WTC11 (cell line): ENCODE measurements around the gene NHERF2. TPM values are rescaled to one million over a fixed set of nuclear protein-coding genes. Genes with fewer than 3 reads are reported as not detected.

Source experiments
- ATAC-seq: fragments of 200-7000 bp; cut with Tn5 transposase; 2 replicates; pipeline ENCODE4 v1.10.0; 2021; ENCODE audit warnings: mild to moderate bottlenecking, moderate library complexity
- CTCF ChIA-PET: fragments of 300-600 bp; sonication (Branson Sonifier 250); formaldehyde crosslinking; loops from one replicate; lab custom pipeline; 2021; ENCODE audit warnings: antibody characterized with exemption; lab: Charles Lee
- POLR2A ChIA-PET: fragments of 350-600 bp; sonication (Branson Sonifier 250); formaldehyde crosslinking; loops from one replicate; lab custom pipeline; 2021; ENCODE audit warnings: antibody characterized with exemption; lab: Charles Lee
- DNase-seq: peaks from one replicate; pipeline ENCODE4 v3.0.0; 2021; ENCODE audit warnings: low spot score
- H3K27ac Mint-ChIP-seq: 2 replicates; pipeline ENCODE4 v1.8.0; 2021; ENCODE audit warnings: mixed read lengths
- H3K27me3 Mint-ChIP-seq: 2 replicates; pipeline ENCODE4 v1.8.0; 2021; ENCODE audit warnings: low read depth, mild to moderate bottlenecking, moderate library complexity, mixed read lengths
- H3K36me3 Mint-ChIP-seq: 2 replicates; pipeline ENCODE4 v1.8.0; 2021; ENCODE audit warnings: mixed read lengths
- H3K4me1 Mint-ChIP-seq: 2 replicates; pipeline ENCODE4 v1.8.0; 2022; ENCODE audit warnings: mixed read lengths
- H3K4me3 Mint-ChIP-seq: 2 replicates; pipeline ENCODE4 v1.8.0; 2021; ENCODE audit warnings: mild to moderate bottlenecking, moderate library complexity, mixed read lengths
- H3K9me3 Mint-ChIP-seq: 2 replicates; pipeline ENCODE4 v1.8.0; 2021; ENCODE audit warnings: mixed read lengths
- FOXK1 ChIP-seq: sonication (generic); formaldehyde crosslinking; IDR thresholded peaks from 2 replicates; pipeline ENCODE4 v1.8.0; 2022; ENCODE audit warnings: mild to moderate bottlenecking, moderate library complexity, missing genetic modification reagents
- GRHL2 ChIP-seq: fragments of 250-450 bp; sonication (Bioruptor Pico); IDR thresholded peaks from 2 replicates; pipeline ENCODE4 v1.8.0; 2022; ENCODE audit warnings: mild to moderate bottlenecking, moderate library complexity; ENCODE audit not compliant: insufficient replicate concordance, severe bottlenecking
- OVOL2 ChIP-seq: fragments of 250-450 bp; sonication (Bioruptor Pico); IDR thresholded peaks from 2 replicates; pipeline ENCODE4 v1.9.0; 2021; ENCODE audit warnings: mild to moderate bottlenecking, borderline replicate concordance
- TEAD1 ChIP-seq: sonication (generic); formaldehyde crosslinking; IDR thresholded peaks from 2 replicates; pipeline ENCODE4 v1.8.0; 2022; ENCODE audit warnings: mild to moderate bottlenecking, missing genetic modification reagents
- ZNF121 ChIP-seq: sonication (generic); formaldehyde crosslinking; IDR thresholded peaks from 2 replicates; pipeline ENCODE4 v1.8.0; 2023; ENCODE audit warnings: missing genetic modification reagents
- ZNF138 ChIP-seq: sonication (generic); formaldehyde crosslinking; conservative IDR thresholded peaks from 2 replicates; pipeline ENCODE4 v1.8.1; 2022; ENCODE audit warnings: mild to moderate bottlenecking, moderate library complexity, missing genetic modification reagents
- ZNF232 ChIP-seq: sonication (generic); formaldehyde crosslinking; IDR thresholded peaks from 2 replicates; pipeline ENCODE4 v1.8.0; 2022; ENCODE audit warnings: mild to moderate bottlenecking, missing genetic modification reagents
- ZNF263 ChIP-seq: sonication (generic); formaldehyde crosslinking; IDR thresholded peaks from 2 replicates; pipeline ENCODE4 v1.8.1; 2022; ENCODE audit warnings: low read depth, mild to moderate bottlenecking, moderate library complexity, missing genetic modification reagents
- total RNA-seq: library from RNA; stranded (reverse); gene quantifications from 3 replicates; pipeline ENCODE4 v1.2.3, GENCODE V29; 2021
- TF ChIP-seq, protein P1 (sequence below): sonication (generic); formaldehyde crosslinking; IDR thresholded peaks from 2 replicates; pipeline ENCODE4 v1.8.0; 2023; ENCODE audit warnings: missing genetic modification reagents, mild to moderate bottlenecking, borderline replicate concordance
- TF ChIP-seq, protein P2 (sequence below): fragments of 250-450 bp; sonication (Bioruptor Pico); IDR thresholded peaks from 2 replicates; pipeline ENCODE4 v1.9.0; 2021; ENCODE audit warnings: mild to moderate bottlenecking

NHERF2 gene
- total RNA-seq, 1 experiment from 2014 or later = 31.1 TPM

DNA sequence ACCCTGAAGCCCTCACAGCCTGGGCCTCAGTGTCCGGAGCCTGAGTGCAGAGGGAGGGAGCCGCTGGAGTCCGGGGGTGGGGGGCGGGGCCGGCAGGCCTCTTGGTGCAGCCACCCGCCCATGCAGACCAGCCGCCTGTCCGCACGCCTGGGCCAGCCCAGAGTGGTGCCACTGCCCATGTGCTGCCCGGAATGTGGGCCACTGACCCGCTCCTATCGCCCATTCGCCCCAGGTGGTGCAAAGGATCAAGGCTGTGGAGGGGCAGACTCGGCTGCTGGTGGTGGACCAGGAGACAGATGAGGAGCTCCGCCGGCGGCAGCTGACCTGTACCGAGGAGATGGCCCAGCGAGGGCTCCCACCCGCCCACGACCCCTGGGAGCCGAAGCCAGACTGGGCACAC, 2.6 kb downstream of the NHERF2 start:
- DNase-seq (no peak), ATAC-seq (no peak)
- ChIA-PET POLR2A (no interaction called here), CTCF (interaction anchor here (0.8 to 2.7 kb wide), 3 partner anchors 13 to 25 kb away, joined by 3 to 12 read pairs (median 3); partner anchors contain the start of genes NTHL1 and TSC2)
- Mint-ChIP-seq H3K36me3 (no peaks in the 10 kb centered on the region), H3K9me3 (no peaks in the 10 kb centered on the region), H3K4me3 (no peak overlapping the region), H3K4me1 (peaks cover 4% of the 10 kb centered on the region; the same call in 1 of the 2 replicates), H3K27ac (no peak overlapping the region), H3K27me3 (peaks cover 26% of the 10 kb centered on the region)
- 0 out of 2 replicates have a peak, but pooled peaks have one; percentile 19 for TF ChIP-seq ZNF263
- TF ChIP-seq OVOL2 (CRISPR knock-in tag) = no peak
- no peak for TF ChIP-seq GRHL2 (CRISPR knock-in tag)
- no peak for TF ChIP-seq ZNF138
- TF ChIP-seq, all 79 proteins: peak for 1

DNA sequence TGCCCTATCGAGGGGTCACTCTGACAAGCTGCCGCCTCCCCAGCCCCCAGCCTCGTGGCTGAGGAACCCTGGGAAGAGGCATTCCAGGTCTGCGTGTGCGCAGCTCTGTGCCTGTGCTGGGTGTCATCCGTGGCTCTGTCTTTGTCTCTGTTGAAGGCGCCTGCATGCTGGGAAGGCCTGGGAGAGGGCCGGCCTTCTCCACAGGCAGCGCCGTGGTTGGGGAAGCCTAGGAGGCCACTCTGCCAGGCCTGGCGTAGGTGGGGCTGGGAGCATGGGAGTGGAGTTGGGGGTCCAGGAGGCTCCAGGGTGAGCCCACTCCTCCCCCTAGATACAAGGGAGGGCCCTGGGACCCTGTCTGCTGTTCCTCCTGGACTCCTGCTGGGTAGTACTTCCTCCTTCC, 3.3 kb downstream of the NHERF2 start:
- H3K27ac Mint-ChIP-seq = no peak overlapping the region
- H3K9me3 Mint-ChIP-seq = no peaks in the 10 kb centered on the region
- 0 out of 2 replicates have a peak, but pooled peaks have one; percentile 15 for TF ChIP-seq ZNF121
- TF ChIP-seq TEAD1 (CRISPR knock-in tag) = no peak
- TF ChIP-seq, all 79 proteins: peak for 1
- ChIA-PET POLR2A (no interaction called here), CTCF (interaction anchor here (0.8 to 2.7 kb wide), 4 partner anchors 12 to 26 kb away, joined by 3 to 12 read pairs (median 3); partner anchors contain the start of genes NTHL1 and TSC2)
- Mint-ChIP-seq H3K27me3 (peaks cover 22% of the 10 kb centered on the region), H3K36me3 (no peaks in the 10 kb centered on the region), H3K4me3 (no peak overlapping the region), H3K4me1 (0 out of 2 replicates have a peak, but pooled peaks cover 4% of the 10 kb centered on the region)
- DNase-seq (no peak), ATAC-seq (no peak)

DNA sequence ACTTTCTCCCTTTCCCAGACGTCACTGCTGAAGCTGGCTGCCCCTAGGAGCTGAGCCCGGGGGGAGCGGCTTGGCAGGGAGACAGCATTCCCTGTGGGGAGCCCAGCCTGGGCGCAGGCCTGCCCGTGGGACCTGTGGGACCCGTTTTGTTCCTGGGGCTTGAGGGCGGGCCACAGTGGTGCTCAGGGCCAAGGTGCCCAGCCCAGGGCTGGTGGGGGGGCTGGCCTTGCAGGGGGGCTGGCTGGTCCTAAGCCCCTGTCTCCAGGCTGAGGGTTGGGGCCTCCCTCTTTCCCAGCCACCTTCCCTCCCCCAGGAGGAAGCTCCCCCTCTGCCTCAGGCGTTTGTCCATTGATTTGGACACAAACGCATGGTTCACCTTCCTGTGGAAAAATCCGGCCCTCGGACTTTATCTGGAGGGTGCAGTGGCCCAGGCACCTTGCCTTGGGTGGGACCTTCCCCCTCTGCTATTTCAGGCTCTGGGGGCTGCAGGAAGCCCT, 4.4 kb downstream of the NHERF2 start:
- ChIA-PET CTCF (interaction anchor here (2.4 to 2.7 kb wide), 2 partner anchors 27 to 110 kb away, joined by 7 to 12 read pairs; no protein-coding TSS in a partner anchor), POLR2A (no interaction called here)
- H3K36me3 Mint-ChIP-seq = no peaks in the 10 kb centered on the region
- H3K4me1 Mint-ChIP-seq = 0 out of 2 replicates have a peak, but pooled peaks cover 4% of the 10 kb centered on the region
- no peak for ATAC-seq
- H3K4me3 Mint-ChIP-seq = no peak overlapping the region
- H3K27ac Mint-ChIP-seq = no peak overlapping the region
- H3K9me3 Mint-ChIP-seq = no peaks in the 10 kb centered on the region
- no peak for TF ChIP-seq ZNF232 (CRISPR knock-in tag)
- TF ChIP-seq, protein P1, sequence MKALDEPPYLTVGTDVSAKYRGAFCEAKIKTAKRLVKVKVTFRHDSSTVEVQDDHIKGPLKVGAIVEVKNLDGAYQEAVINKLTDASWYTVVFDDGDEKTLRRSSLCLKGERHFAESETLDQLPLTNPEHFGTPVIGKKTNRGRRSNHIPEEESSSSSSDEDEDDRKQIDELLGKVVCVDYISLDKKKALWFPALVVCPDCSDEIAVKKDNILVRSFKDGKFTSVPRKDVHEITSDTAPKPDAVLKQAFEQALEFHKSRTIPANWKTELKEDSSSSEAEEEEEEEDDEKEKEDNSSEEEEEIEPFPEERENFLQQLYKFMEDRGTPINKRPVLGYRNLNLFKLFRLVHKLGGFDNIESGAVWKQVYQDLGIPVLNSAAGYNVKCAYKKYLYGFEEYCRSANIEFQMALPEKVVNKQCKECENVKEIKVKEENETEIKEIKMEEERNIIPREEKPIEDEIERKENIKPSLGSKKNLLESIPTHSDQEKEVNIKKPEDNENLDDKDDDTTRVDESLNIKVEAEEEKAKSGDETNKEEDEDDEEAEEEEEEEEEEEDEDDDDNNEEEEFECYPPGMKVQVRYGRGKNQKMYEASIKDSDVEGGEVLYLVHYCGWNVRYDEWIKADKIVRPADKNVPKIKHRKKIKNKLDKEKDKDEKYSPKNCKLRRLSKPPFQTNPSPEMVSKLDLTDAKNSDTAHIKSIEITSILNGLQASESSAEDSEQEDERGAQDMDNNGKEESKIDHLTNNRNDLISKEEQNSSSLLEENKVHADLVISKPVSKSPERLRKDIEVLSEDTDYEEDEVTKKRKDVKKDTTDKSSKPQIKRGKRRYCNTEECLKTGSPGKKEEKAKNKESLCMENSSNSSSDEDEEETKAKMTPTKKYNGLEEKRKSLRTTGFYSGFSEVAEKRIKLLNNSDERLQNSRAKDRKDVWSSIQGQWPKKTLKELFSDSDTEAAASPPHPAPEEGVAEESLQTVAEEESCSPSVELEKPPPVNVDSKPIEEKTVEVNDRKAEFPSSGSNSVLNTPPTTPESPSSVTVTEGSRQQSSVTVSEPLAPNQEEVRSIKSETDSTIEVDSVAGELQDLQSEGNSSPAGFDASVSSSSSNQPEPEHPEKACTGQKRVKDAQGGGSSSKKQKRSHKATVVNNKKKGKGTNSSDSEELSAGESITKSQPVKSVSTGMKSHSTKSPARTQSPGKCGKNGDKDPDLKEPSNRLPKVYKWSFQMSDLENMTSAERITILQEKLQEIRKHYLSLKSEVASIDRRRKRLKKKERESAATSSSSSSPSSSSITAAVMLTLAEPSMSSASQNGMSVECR = no peak
- TF ChIP-seq, protein P2, sequence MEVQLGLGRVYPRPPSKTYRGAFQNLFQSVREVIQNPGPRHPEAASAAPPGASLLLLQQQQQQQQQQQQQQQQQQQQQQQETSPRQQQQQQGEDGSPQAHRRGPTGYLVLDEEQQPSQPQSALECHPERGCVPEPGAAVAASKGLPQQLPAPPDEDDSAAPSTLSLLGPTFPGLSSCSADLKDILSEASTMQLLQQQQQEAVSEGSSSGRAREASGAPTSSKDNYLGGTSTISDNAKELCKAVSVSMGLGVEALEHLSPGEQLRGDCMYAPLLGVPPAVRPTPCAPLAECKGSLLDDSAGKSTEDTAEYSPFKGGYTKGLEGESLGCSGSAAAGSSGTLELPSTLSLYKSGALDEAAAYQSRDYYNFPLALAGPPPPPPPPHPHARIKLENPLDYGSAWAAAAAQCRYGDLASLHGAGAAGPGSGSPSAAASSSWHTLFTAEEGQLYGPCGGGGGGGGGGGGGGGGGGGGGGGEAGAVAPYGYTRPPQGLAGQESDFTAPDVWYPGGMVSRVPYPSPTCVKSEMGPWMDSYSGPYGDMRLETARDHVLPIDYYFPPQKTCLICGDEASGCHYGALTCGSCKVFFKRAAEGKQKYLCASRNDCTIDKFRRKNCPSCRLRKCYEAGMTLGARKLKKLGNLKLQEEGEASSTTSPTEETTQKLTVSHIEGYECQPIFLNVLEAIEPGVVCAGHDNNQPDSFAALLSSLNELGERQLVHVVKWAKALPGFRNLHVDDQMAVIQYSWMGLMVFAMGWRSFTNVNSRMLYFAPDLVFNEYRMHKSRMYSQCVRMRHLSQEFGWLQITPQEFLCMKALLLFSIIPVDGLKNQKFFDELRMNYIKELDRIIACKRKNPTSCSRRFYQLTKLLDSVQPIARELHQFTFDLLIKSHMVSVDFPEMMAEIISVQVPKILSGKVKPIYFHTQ (CRISPR knock-in tag) = no peak
- no peak for TF ChIP-seq FOXK1 (CRISPR knock-in tag)
- peaks cover 13% of the 10 kb centered on the region for H3K27me3 Mint-ChIP-seq
- DNase-seq = no peak
